OCI-LY7 (cell line): Measurements from ENCODE around the gene DNAJB11. TPM values are rescaled to one million over a fixed set of nuclear protein-coding genes. Genes with fewer than 3 reads are reported as not detected.
A peak's percentile ranks its signal among the peaks of the same experiment; 100 is the strongest.

ENCODE experiments used
- BruUV-seq: library from RNA; stranded (reverse); fragments of 400-500 nt; replicated peaks from 2 replicates; lab custom pipeline; 2021; lab: Mats Ljungman, UMichigan
- CTCF ChIA-PET: fragments of 300-600 bp; sonication (Branson Sonifier 250); formaldehyde crosslinking; loops from one replicate; lab custom pipeline; 2022; ENCODE audit warnings: antibody characterized with exemption; ENCODE audit not compliant: unreplicated experiment; lab: Charles Lee
- POLR2A ChIA-PET: fragments of 300-600 bp; sonication (Branson Sonifier 250); formaldehyde crosslinking; loops from one replicate; lab custom pipeline; 2022; ENCODE audit warnings: antibody characterized with exemption; lab: Charles Lee
- DNase-seq: peaks from one replicate; pipeline ENCODE4 v3.0.0-alpha.2; 2015; ENCODE audit warnings: low spot score
- H2AFZ ChIP-seq: fragments of 200-600 bp; sonication (generic), shearing (Covaris generic); 2 replicates; pipeline ENCODE4 v1.6.1; 2014; ENCODE audit warnings: mild to moderate bottlenecking, antibody characterized with exemption, low read length, moderate library complexity
- H3K27ac ChIP-seq: fragments of 200-600 bp; sonication (generic); 2 replicates; pipeline ENCODE4 v1.5.1; 2014; ENCODE audit warnings: mixed run types, low read depth, mild to moderate bottlenecking, moderate library complexity, low read length, inconsistent platforms; ENCODE audit not compliant: poor library complexity, severe bottlenecking
- H3K36me3 ChIP-seq: fragments of 200-600 bp; sonication (generic); 2 replicates; pipeline ENCODE4 v1.6.1; 2014; ENCODE audit warnings: mild to moderate bottlenecking, antibody characterized with exemption, low read length, moderate library complexity, mixed read lengths; ENCODE audit not compliant: insufficient read depth
- H3K4me1 ChIP-seq: fragments of 200-600 bp; sonication (generic); 2 replicates; pipeline ENCODE4 v1.5.1; 2014; ENCODE audit warnings: mild to moderate bottlenecking, low read length; ENCODE audit not compliant: insufficient read depth, poor library complexity, severe bottlenecking
- H3K4me2 ChIP-seq: fragments of 200-600 bp; sonication (generic); 2 replicates; pipeline ENCODE4 v1.6.1; 2014; ENCODE audit warnings: mild to moderate bottlenecking, low read length
- H3K4me3 ChIP-seq: fragments of 200-600 bp; sonication (generic); 2 replicates; pipeline ENCODE4 v1.5.1; 2014; ENCODE audit warnings: mild to moderate bottlenecking, low read depth, low read length; ENCODE audit not compliant: poor library complexity, severe bottlenecking
- H3K79me2 ChIP-seq: fragments of 200-600 bp; sonication (generic); 2 replicates; pipeline ENCODE4 v1.6.1; 2016; ENCODE audit warnings: low read depth, mild to moderate bottlenecking, low read length, moderate library complexity, mixed read lengths; ENCODE audit not compliant: insufficient read depth
- H3K9me2 ChIP-seq: fragments of 200-600 bp; sonication (generic); 2 replicates; pipeline ENCODE4 v1.6.1; 2016; ENCODE audit warnings: mild to moderate bottlenecking, low read length, mixed read lengths; ENCODE audit not compliant: insufficient read depth
- H3K9me3 ChIP-seq: fragments of 200-600 bp; sonication (generic); 2 replicates; pipeline ENCODE4 v1.6.1; 2014; ENCODE audit warnings: mild to moderate bottlenecking, mixed run types, low read length, mixed read lengths
- H4K20me1 ChIP-seq: fragments of 200-600 bp; sonication (generic); 2 replicates; pipeline ENCODE4 v1.6.1; 2014; ENCODE audit warnings: mild to moderate bottlenecking, antibody characterized with exemption, low read length, moderate library complexity, mixed read lengths; ENCODE audit not compliant: insufficient read depth
- EZH2phosphoT487 ChIP-seq: fragments of 200-600 bp; sonication (generic); IDR thresholded peaks from 2 replicates; pipeline ENCODE4 v1.6.1; 2018; ENCODE audit warnings: low read depth, borderline replicate concordance, mild to moderate bottlenecking, mixed run types, antibody characterized with exemption, low read length, moderate library complexity, mixed read lengths
- intact Hi-C: fragments of 100-400 bp; cut with micrococcal nuclease; formaldehyde crosslinking; loops from one replicate; pipeline ENCODE4 v1.10.0; 2022; ENCODE audit not compliant: unreplicated experiment
- total RNA-seq, 2 experiments: library from RNA; depleted of rRNA in 1 of 2; stranded (reverse); fragments of >200 nt in 1 of 2; shearing (Covaris generic) in 1 of 2; gene quantifications; 2 replicates each; pipeline ENCODE4 v1.2.3, GENCODE V29; 2014 to 2022
- TF ChIP-seq, protein P1 (sequence below): fragments of 200-600 bp; sonication (generic); conservative IDR thresholded peaks from 2 replicates; pipeline ENCODE4 v1.5.1; 2014; ENCODE audit warnings: mild to moderate bottlenecking, antibody characterized with exemption, low read length, moderate library complexity, mixed read lengths

DNAJB11 gene
- total RNA-seq, 2 experiments from 2014 or later = 61.1 to 73.0 TPM

- peaks cover 43% of the 10 kb centered on the region for H3K36me3 ChIP-seq
- no peaks in the 10 kb centered on the region for H3K9me3 ChIP-seq
- POLR2A ChIA-PET = interaction anchor here (0.6 to 2.7 kb wide), 17 partner anchors 8 to 639 kb away, joined by 3 to 18 read pairs (median 4); partner anchors contain the start of genes EIF4A2 and TRA2B
- peak overlapping the region; percentile 84 for H3K4me3 ChIP-seq
- no peaks in the 10 kb centered on the region for H4K20me1 ChIP-seq
- intact Hi-C loops = loop anchor here (2.0 kb wide), 1 partner anchor 212 kb away; the partner anchor contains the start of gene EIF4A2
- peak overlapping the region; percentile 86 for H3K4me2 ChIP-seq
- peak overlapping the region; percentile 42; the same call in 1 of the 2 replicates for H2AFZ ChIP-seq
- DNase-seq = no peak
- peaks cover 76% of the 10 kb centered on the region for H3K79me2 ChIP-seq
- H3K27ac ChIP-seq = peak overlapping the region; percentile 17
- CTCF ChIA-PET = interaction anchor here (0.6 to 0.8 kb wide), 2 partner anchors 52 to 201 kb away, joined by 5 to 6 read pairs; no protein-coding TSS in a partner anchor
- no TSS peak for BruUV-seq
- H3K9me2 ChIP-seq = no peaks in the 10 kb centered on the region
- H3K4me1 ChIP-seq = peaks cover 31% of the 10 kb centered on the region
- TF ChIP-seq, protein P1, sequence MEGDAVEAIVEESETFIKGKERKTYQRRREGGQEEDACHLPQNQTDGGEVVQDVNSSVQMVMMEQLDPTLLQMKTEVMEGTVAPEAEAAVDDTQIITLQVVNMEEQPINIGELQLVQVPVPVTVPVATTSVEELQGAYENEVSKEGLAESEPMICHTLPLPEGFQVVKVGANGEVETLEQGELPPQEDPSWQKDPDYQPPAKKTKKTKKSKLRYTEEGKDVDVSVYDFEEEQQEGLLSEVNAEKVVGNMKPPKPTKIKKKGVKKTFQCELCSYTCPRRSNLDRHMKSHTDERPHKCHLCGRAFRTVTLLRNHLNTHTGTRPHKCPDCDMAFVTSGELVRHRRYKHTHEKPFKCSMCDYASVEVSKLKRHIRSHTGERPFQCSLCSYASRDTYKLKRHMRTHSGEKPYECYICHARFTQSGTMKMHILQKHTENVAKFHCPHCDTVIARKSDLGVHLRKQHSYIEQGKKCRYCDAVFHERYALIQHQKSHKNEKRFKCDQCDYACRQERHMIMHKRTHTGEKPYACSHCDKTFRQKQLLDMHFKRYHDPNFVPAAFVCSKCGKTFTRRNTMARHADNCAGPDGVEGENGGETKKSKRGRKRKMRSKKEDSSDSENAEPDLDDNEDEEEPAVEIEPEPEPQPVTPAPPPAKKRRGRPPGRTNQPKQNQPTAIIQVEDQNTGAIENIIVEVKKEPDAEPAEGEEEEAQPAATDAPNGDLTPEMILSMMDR = no peak
- TF ChIP-seq EZH2phosphoT487 = no peak
Measured at GRCh38 chr3:186570941-186571643, 572 bp downstream of the DNAJB11 start.

DNA sequence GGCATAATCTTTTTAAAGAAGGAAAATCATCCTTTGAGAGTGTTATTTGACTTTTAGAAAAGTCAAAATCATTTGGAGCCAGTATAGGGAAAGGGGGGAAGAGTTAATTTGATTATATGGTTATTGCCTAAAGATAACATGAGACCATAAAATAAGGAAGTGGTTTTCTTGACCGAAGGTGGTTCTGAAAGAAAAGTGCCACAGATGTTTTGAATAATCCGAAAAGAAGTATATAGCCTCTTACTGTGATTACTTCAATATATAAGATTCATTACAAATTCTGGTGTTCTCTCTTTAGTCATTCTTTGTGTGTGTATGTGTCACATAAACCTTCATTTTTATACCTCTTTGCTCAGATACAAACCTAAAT lies 1.1 kb downstream of the DNAJB11 start:
- H3K27ac ChIP-seq = no peak overlapping the region
- peaks cover 71% of the 10 kb centered on the region for H3K79me2 ChIP-seq
- peak overlapping the region; percentile 86 for H3K4me2 ChIP-seq
- no peaks in the 10 kb centered on the region for H3K9me3 ChIP-seq
- peaks cover 48% of the 10 kb centered on the region for H3K36me3 ChIP-seq
- H3K9me2 ChIP-seq = no peaks in the 10 kb centered on the region
- CTCF ChIA-PET = no interaction called here
- no TSS peak for BruUV-seq
- no peaks in the 10 kb centered on the region for H4K20me1 ChIP-seq
- H2AFZ ChIP-seq = no peak overlapping the region
- no peak for DNase-seq
- H3K4me1 ChIP-seq = peaks cover 28% of the 10 kb centered on the region
- POLR2A ChIA-PET = interaction anchor here (0.6 to 2.0 kb wide), 4 partner anchors 13 to 389 kb away, joined by 3 to 11 read pairs (median 4); no protein-coding TSS in a partner anchor
- peak overlapping the region; percentile 84 for H3K4me3 ChIP-seq
- TF ChIP-seq, protein P1 = no peak
- no peak for TF ChIP-seq EZH2phosphoT487
- intact Hi-C loops = loop anchor here (2.0 kb wide), 1 partner anchor 211 kb away; the partner anchor contains the start of gene EIF4A2
